HEK293T (cell line): Measurements from ENCODE around the gene HHIPL1.

Experiments used
- ELF4 ChIP-seq: fragments of 450-650 bp; IDR thresholded peaks from 2 replicates; pipeline ENCODE4 v1.6.1; 2017; ENCODE audit warnings: antibody characterized with exemption
- FOXM1 ChIP-seq: fragments of 450-650 bp; IDR thresholded peaks from 2 replicates; pipeline ENCODE4 v1.6.1; 2017; ENCODE audit warnings: mild to moderate bottlenecking, borderline replicate concordance
- NFRKB ChIP-seq: fragments of 450-650 bp; IDR thresholded peaks from 2 replicates; pipeline ENCODE4 v1.6.1; 2016; ENCODE audit warnings: mild to moderate bottlenecking, moderate library complexity
- SP1 ChIP-seq: fragments of 450-650 bp; IDR thresholded peaks from 2 replicates; pipeline ENCODE4 v1.6.1; 2017
- TARDBP ChIP-seq: fragments of 450-650 bp; IDR thresholded peaks from 2 replicates; pipeline ENCODE4 v1.6.1; 2016

DNA sequence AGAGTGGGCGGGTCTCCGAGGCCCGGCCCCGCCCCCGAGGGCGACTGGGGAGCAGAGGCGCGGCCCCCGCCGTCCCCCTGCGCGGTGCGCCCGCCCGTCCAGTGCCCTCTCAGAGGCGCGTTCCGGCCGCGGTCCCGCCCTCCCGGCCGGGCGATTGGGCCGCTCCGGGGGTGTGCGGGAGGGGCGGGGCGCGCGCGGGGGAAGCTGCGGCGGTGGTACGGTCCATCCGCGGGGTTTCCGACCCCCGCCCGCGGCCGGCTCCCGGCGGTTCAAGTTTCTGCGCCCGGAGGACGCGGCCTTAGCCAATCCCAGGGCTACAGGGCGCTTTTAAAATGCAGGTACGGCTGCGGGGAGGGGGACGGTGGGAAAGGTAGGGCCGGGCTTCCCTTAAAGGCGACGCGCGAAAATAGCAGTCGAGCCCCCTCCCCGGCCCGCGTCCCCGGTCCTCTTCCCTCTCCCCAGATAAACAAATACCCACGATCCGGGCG lies 40.6 kb upstream of the HHIPL1 start:
- TF ChIP-seq NFRKB, result no peak
- TF ChIP-seq TARDBP, result no peak
- peak; percentile 97 for TF ChIP-seq FOXM1
- no peak for TF ChIP-seq SP1
- no peak for TF ChIP-seq ELF4
